Suprapubic skin (tissue), 4 donors: ENCODE measurements around the gene BCL11A. TPM values are rescaled to one million over a fixed set of nuclear protein-coding genes. Genes with fewer than 3 reads are reported as not detected.

ENCODE experiments used
- DNase-seq, 2 donors: peaks; one replicate each; pipeline ENCODE4 v3.0.0-alpha.2; 2019; ENCODE audit warnings: low spot score in 2 of 2
- H3K27ac ChIP-seq: fragments of 200-600 bp; sonication (generic); one replicate; pipeline ENCODE4 v1.5.1; 2019
- H3K27me3 ChIP-seq: fragments of 200-600 bp; sonication (generic); one replicate; pipeline ENCODE4 v1.5.1; 2019
- H3K36me3 ChIP-seq: fragments of 200-600 bp; sonication (generic); one replicate; pipeline ENCODE4 v1.5.1; 2019
- H3K4me1 ChIP-seq: fragments of 200-600 bp; sonication (generic); one replicate; pipeline ENCODE4 v1.5.1; 2019
- H3K4me3 ChIP-seq: fragments of 200-600 bp; sonication (generic); one replicate; pipeline ENCODE4 v1.5.1; 2019; ENCODE audit warnings: mild to moderate bottlenecking
- H3K9me3 ChIP-seq: fragments of 200-600 bp; sonication (generic); one replicate; pipeline ENCODE4 v1.5.1; 2019
- CTCF ChIP-seq, 2 donors: fragments of 200-600 bp in 1 of 2; fragments of 450-650 bp in 1 of 2; sonication (generic) in 1 of 2; IDR thresholded peaks; one replicate each; pipeline ENCODE4 v1.5.1; 2016 to 2019; ENCODE audit warnings: antibody characterized with exemption in 2 of 2, mild to moderate bottlenecking in 1 of 2, moderate library complexity in 1 of 2
- EP300 ChIP-seq: sonication (generic); formaldehyde crosslinking; IDR thresholded peaks from one replicate; pipeline ENCODE4 v1.6.1; 2017; ENCODE audit warnings: antibody characterized with exemption
- POLR2A ChIP-seq, 2 donors: fragments of 450-650 bp; IDR thresholded peaks; one replicate each; pipeline ENCODE4 v1.6.1; 2017; ENCODE audit warnings: antibody characterized with exemption in 2 of 2, mild to moderate bottlenecking in 2 of 2, moderate library complexity in 2 of 2
- POLR2AphosphoS5 ChIP-seq, 3 donors: sonication (generic); formaldehyde crosslinking; IDR thresholded peaks; one replicate each; pipeline ENCODE4 v1.6.1; 2017; ENCODE audit warnings: antibody characterized with exemption in 3 of 3
- whole genome bisulfite sequencing: methylation state at CpG from one replicate; pipeline ENCODE4 v1.1.5; 2018; 5-methylcytosine and 5-hydroxymethylcytosine counted together
- total RNA-seq, 4 donors: library from RNA; depleted of rRNA; stranded (reverse); fragments of >200 nt; gene quantifications; one replicate each; pipeline ENCODE4 v1.1.0, GENCODE V29; 2016

The BCL11A gene
- total RNA-seq, 4 donors from 2014 or later = 67.1 to 222 (median 113) TPM

- 1% methylated on average over 39 of the region's 40 CpGs for WGBS
- H3K4me1 ChIP-seq = peaks cover 71% of the 10 kb centered on the region
- TF ChIP-seq POLR2AphosphoS5 (IDR thresholded peaks at IDR 0.05) (no peak), POLR2A (IDR thresholded peaks at IDR 0.05) (no peak), CTCF (IDR thresholded peaks at IDR 0.05) (no peak), EP300 (no peak)
- peak in 1 of 2 donors; percentile 79 for DNase-seq
- H3K36me3 ChIP-seq = no peaks in the 10 kb centered on the region
- peak overlapping the region; percentile 91 for H3K27ac ChIP-seq
- H3K27me3 ChIP-seq = peaks cover 76% of the 10 kb centered on the region
- peak overlapping the region; percentile 74 for H3K4me3 ChIP-seq
- H3K9me3 ChIP-seq = no peaks in the 10 kb centered on the region
Observed at GRCh38 chr2:60549238-60549927, 4.1 kb downstream of the BCL11A start.

GRCh38 chr2:60548845-60549237 lies 4.6 kb downstream of the BCL11A start:
- no peaks in the 10 kb centered on the region for H3K9me3 ChIP-seq
- 35% methylated on average over 9 of the region's 9 CpGs for WGBS
- peaks cover 70% of the 10 kb centered on the region for H3K27me3 ChIP-seq
- peaks cover 71% of the 10 kb centered on the region for H3K4me1 ChIP-seq
- no peaks in the 10 kb centered on the region for H3K36me3 ChIP-seq
- peak overlapping the region; percentile 91 for H3K27ac ChIP-seq
- DNase-seq = no peak
- H3K4me3 ChIP-seq = peak overlapping the region; percentile 74
- TF ChIP-seq POLR2A (IDR thresholded peaks at IDR 0.05) (no peak), POLR2AphosphoS5 (IDR thresholded peaks at IDR 0.05) (no peak), CTCF (IDR thresholded peaks at IDR 0.05) (no peak), EP300 (no peak)

- H3K27ac ChIP-seq = peak overlapping the region; percentile 91
- 38% methylated on average over 4 of the region's 4 CpGs for WGBS
- H3K4me3 ChIP-seq = peak overlapping the region; percentile 74
- peaks cover 69% of the 10 kb centered on the region for H3K4me1 ChIP-seq
- no peaks in the 10 kb centered on the region for H3K9me3 ChIP-seq
- TF ChIP-seq EP300 (no peak), CTCF (IDR thresholded peaks at IDR 0.05) (no peak), POLR2AphosphoS5 (IDR thresholded peaks at IDR 0.05) (no peak)
- peaks cover 66% of the 10 kb centered on the region for H3K27me3 ChIP-seq
- no peaks in the 10 kb centered on the region for H3K36me3 ChIP-seq
- DNase-seq = no peak
Observed at GRCh38 chr2:60548311-60548710, 5.1 kb downstream of the BCL11A start.

- no peak for DNase-seq
- no peaks in the 10 kb centered on the region for H3K36me3 ChIP-seq
- peaks cover 67% of the 10 kb centered on the region for H3K4me1 ChIP-seq
- H3K4me3 ChIP-seq = peak overlapping the region; percentile 74
- TF ChIP-seq POLR2AphosphoS5 (IDR thresholded peaks at IDR 0.05) = no peak
- no peak for TF ChIP-seq POLR2A (IDR thresholded peaks at IDR 0.05)
- no peak for TF ChIP-seq CTCF (IDR thresholded peaks at IDR 0.05)
- no peak for TF ChIP-seq EP300
- peak overlapping the region; percentile 91 for H3K27ac ChIP-seq
- no peaks in the 10 kb centered on the region for H3K9me3 ChIP-seq
- peaks cover 63% of the 10 kb centered on the region for H3K27me3 ChIP-seq
Observed at GRCh38 chr2:60547841-60548240, 5.6 kb downstream of the BCL11A start.

GRCh38 chr2:60546756-60547420 lies 6.6 kb downstream of the BCL11A start:
- 38% methylated on average over 6 of the region's 6 CpGs for WGBS
- no peak for DNase-seq
- H3K27ac ChIP-seq = peak overlapping the region; percentile 91

More at GRCh38 chr2:60546756-60547420, 6.6 kb downstream of the BCL11A start:
- TF ChIP-seq POLR2AphosphoS5 (IDR thresholded peaks at IDR 0.05) (no peak), EP300 (no peak), CTCF (IDR thresholded peaks at IDR 0.05) (no peak)
- no peaks in the 10 kb centered on the region for H3K36me3 ChIP-seq
- peaks cover 53% of the 10 kb centered on the region for H3K27me3 ChIP-seq
- no peak overlapping the region for H3K4me3 ChIP-seq
- H3K9me3 ChIP-seq = no peaks in the 10 kb centered on the region
- peaks cover 63% of the 10 kb centered on the region for H3K4me1 ChIP-seq
